Rectal smooth muscle tissue (tissue), 1 donor: ENCODE results near the gene KCTD1.

Experiments used
- H3K27ac ChIP-seq: one replicate; pipeline ENCODE4 v1.7.0; 2013; ENCODE audit warnings: low read depth, low read length, inconsistent platforms
- H3K27me3 ChIP-seq: one replicate; pipeline ENCODE4 v1.7.0; 2013; ENCODE audit warnings: low read length; ENCODE audit not compliant: control insufficient read depth, insufficient read depth
- H3K36me3 ChIP-seq: one replicate; pipeline ENCODE4 v1.7.0; 2013; ENCODE audit warnings: low read length; ENCODE audit not compliant: control insufficient read depth, insufficient read depth
- H3K4me1 ChIP-seq: one replicate; pipeline ENCODE4 v1.7.0; 2013; ENCODE audit warnings: low read length; ENCODE audit not compliant: control insufficient read depth, insufficient read depth
- H3K4me3 ChIP-seq: one replicate; pipeline ENCODE4 v1.7.0; 2013; ENCODE audit warnings: low read length
- H3K9ac ChIP-seq: one replicate; pipeline ENCODE4 v1.7.0; 2013; ENCODE audit warnings: low read length

KCTD1 gene

DNA sequence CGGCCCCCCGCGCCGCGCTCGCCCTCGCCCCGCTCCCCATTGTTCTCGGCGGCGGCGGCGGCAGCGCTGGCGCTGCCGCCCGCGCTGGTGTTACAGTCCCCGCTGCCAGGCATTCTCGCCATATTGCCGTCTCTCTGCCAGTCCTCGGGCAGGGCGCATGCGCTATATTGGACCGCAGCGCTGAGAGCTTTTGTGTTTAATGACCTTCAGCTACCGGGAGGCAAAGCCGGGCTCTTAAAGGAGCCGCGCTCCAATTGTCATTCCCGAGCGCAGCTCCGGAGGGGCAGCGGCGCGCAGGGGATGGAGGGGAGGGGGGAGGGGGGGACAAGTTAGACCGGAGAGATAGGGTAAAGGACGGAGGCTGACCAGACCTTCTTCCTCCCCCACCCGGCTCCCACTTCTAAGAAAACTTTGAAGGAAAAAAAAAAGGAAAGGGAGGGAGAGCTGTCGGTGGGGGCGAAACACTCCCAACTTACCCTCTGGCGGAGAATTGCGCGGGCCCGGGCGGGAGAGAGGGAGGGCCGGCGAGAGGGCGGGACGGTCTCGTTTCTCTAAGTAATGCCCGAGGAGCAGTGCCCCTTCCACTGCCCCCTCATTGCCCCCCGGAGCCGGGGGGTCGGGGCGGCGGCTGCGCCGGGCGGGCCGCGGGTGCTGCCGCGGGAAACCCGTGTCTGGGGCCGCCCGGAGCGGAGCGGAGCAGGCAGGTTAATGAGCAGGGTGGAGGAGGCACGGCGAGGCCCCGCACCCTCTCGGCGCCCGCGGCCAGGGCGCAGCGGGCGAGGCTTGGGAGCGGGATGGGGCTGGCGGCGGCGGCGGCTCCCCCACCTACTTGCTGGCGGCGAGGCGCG, at the start of gene KCTD1:
KCTD1 (minus strand) TSS at position 139 of the 848 bp plus-strand sequence; CDS start at position 122, 17 bp downstream.
- Histone ChIP-seq H3K36me3 (no peaks in the 10 kb centered on the region), H3K4me1 (peaks cover 4% of the 10 kb centered on the region), H3K9ac (no peak within 1 kb of the TSS), H3K4me3 (peak within 1 kb of the TSS; percentile 64), H3K27ac (peak within 1 kb of the TSS; percentile 58), H3K27me3 (peaks cover 12% of the 10 kb centered on the region)

DNA sequence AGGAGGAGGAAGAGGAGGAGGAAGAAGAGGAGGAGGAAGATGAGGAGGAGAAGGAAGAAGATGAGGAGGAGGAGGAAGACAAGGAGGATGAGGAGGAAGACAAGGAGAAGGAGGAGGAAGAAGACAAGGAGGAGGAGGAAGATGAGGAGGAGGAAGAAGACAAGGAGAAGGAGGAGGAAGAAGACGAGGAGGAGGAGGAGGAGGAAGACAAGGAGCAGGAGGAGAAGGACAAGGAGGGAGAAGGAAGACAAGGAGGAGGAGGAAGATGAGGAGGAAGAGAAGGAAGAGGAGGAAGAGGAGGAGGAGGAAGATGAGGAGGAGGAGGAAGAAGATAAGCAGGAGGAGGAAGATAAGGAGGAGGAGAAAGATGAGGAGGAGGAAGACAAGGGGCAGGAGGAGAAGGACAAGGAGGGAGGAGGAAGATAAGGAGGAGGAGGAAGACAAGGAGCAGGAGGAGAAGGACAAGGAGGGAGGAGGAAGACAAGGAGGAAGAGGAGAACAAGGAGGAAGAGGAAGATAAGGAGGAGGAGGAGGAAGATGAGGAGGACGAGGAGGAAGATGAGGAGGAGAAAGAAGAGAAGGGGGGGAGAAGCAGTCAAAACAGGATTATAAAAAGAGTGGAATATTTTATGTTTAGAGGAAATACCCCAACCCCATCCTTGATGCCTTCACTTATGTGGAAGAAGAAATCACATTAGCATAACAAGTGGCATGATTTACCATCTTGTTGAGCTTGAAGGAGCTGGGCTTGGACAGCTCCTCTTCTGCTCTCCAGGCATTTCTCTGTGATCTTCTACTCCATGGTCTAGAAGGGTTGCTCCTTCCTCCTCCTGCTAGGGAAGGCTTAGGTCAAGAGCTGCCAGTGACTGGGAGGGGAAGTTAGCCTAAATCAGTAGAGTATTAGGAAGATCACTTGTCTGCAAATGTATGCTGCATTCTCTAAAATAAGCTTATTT, 45.3 kb upstream of the KCTD1 start:
- no peak overlapping the region for H3K27ac ChIP-seq
- no peaks in the 10 kb centered on the region for H3K36me3 ChIP-seq
- no peak overlapping the region for H3K4me3 ChIP-seq
- H3K4me1 ChIP-seq: no peaks in the 10 kb centered on the region
- H3K9ac ChIP-seq: no peak overlapping the region
- no peaks in the 10 kb centered on the region for H3K27me3 ChIP-seq

DNA sequence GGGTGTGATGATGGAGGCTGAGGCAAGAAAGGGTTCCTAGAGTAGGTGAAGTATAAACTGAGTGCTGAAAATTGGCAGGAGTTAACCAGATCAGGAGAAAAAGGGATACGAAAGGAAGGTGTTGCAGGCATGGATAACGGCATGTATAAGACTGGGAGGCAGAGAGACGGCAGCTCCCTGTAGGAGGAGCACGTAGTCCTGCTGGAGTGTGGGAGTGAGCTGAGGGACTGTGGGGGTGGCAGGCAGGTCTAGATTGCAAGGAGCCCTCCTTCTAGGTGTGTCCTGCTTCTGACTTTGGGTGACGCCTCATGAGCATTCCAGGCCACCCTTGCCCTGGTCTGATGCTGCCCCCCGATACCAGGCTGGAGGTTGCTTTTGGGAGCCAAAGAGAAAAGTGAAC, 36.4 kb upstream of the KCTD1 start:
- no peaks in the 10 kb centered on the region for H3K27me3 ChIP-seq
- H3K4me1 ChIP-seq: no peaks in the 10 kb centered on the region
- no peaks in the 10 kb centered on the region for H3K36me3 ChIP-seq
- no peak overlapping the region for H3K27ac ChIP-seq
- no peak overlapping the region for H3K4me3 ChIP-seq
- no peak overlapping the region for H3K9ac ChIP-seq

DNA sequence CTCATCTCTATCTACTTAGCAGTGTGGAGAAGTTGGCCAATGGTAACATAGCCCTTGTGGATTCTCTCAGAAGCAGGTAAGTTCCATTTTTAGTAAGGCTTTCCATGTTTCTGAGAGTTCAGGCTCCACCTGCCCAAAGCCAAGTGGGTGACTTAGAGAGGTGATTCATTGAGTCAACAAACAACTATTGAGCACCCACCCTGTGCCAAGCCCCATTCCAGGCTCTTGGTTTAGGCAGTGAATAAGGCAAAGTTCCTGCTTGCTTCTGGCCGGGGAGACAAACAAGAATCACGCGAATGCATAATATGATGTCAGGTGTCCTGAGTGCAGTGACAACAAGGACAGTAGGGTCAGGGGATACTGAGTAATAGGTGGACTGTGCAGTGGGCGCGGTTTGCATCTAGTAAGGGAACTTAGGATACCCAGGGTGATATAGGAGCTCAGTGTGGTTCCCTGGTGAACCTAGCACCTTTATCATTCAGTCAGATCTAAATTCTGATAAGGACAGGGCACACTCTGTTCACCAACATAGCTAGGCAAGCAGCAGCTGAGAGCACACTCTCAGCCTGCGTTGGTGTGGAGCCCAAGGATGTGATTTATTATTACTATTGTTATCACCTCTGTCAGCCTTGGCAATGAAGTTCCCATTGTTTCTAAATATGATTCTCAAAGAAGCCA, 31.7 kb upstream of the KCTD1 start:
- H3K27ac ChIP-seq: no peak overlapping the region

DNA sequence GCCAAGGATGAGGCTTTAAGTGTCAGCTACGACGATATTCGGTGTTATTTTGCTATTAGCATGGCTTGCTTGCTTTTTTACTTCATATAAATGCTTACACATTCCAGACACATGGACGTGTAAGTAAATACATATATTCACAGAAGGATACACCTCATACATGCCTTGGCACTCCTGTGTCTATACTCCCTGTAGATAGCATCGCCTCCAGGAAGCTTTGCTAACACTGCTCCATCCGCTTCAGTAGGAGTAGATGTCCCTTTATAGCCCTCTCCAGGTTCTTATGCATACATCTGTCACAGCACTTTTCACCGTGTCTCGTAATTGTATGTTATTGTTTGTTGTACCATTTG, 27.5 kb upstream of the KCTD1 start:
- no peak overlapping the region for H3K9ac ChIP-seq

More for the DNA sequence above, 31.7 kb upstream of the KCTD1 start:
- no peaks in the 10 kb centered on the region for H3K36me3 ChIP-seq
- H3K4me3 ChIP-seq: no peak overlapping the region
- no peak overlapping the region for H3K9ac ChIP-seq
- peaks cover 3% of the 10 kb centered on the region for H3K4me1 ChIP-seq
- no peaks in the 10 kb centered on the region for H3K27me3 ChIP-seq

DNA sequence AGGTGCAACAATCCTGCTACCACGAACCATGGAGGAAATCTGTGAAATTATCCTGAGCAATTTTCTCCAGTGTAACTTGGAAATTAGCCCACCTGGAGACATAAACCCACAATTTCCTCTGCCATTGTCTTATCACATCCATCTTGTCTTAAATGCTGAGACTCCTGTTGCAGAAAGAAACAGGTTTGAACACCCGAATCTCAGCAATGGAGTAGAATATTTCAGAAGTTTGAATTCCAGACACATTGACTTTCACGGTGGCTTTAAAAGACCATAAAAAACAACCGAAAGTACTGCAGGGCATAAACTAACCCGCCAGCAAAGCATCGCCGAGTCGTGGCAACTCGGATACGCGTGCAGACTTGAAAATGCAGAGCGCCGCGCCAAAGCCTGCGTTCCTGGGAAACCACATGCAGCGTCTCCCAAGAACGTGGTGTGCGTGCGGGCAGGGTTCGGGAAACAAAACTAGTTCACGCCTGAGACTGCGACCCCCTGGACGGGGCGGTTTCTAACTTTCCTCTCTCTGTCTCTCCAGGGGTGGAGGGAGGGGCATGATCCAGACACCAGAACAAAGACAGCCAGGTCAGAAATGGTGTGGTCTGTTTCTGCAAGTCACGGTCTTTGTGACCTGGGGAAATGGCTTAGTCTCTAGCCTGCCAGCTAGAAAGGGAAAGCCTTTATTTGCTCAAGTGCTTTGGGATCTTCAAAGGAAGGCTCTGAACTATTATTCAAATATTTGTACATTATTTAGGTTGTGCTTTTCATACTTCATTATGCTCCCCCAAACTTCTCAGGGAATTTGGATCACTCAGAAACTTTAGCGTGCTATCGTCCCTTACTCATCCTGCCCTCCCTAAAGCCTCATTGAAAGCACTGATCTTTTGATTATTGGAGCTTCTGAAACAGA, 26.9 kb upstream of the KCTD1 start:
- Histone ChIP-seq H3K27me3 (no peaks in the 10 kb centered on the region), H3K4me3 (peak overlapping the region; percentile 66), H3K27ac (no peak overlapping the region), H3K9ac (no peak overlapping the region), H3K36me3 (no peaks in the 10 kb centered on the region), H3K4me1 (peaks cover 3% of the 10 kb centered on the region)

More for the DNA sequence above, 27.5 kb upstream of the KCTD1 start:
- Histone ChIP-seq H3K36me3 (no peaks in the 10 kb centered on the region), H3K4me3 (peak overlapping the region; percentile 66), H3K27me3 (no peaks in the 10 kb centered on the region), H3K4me1 (peaks cover 3% of the 10 kb centered on the region), H3K27ac (no peak overlapping the region)

DNA sequence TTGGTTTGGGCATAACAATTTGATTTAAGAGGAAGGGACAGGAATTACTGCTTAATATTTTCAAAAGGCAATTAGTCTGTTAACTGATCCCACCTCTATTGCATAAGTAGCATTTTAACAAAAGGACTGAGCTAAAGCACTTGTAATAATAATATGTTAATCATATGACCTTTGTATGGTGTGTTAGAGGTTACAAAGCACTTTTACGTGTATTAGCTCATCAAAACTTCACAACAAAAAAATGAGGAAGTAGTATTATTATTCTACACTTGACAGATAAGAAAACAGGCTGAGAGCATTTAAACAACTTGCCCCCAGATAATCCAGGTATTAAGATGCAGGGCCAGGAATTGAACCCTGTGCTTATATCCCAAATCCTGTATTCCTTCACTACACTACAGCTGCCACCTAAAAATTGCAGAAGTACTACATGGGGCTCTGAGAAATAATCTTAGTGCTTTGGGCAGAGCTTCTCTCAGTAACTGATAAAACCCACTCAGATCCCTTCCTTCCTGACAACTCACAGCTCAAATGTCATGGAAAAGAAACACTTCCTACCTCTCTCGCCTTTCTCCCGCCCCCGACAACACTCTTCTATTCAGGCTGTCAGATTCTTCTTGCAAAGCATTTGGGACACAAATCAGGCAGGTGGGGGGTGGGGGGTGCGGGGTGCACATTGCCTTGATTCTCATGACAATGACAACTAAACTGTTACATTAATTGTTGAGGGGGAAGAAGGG, 20.7 kb upstream of the KCTD1 start:
- Histone ChIP-seq H3K27me3 (no peaks in the 10 kb centered on the region), H3K4me1 (no peaks in the 10 kb centered on the region), H3K9ac (no peak overlapping the region), H3K4me3 (no peak overlapping the region), H3K27ac (no peak overlapping the region), H3K36me3 (no peaks in the 10 kb centered on the region)

DNA sequence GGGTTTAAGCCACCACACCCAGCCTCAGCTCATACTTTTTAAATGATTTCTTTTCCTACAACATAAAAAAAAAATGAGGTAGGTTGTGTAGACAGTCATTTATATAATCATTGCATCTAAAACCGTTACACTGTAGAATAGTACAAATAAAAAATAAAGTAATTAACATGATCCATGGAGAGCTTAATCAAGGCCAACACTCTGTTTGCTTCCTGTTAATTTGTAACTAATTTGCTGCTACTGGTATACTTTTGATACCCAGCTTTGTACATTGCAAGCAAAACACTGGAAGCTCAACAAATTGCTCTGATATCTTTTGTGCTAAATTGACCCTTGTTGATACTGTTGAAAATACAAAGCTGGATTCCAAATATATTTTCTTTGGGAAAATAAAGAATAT, 20.2 kb upstream of the KCTD1 start:
- Histone ChIP-seq H3K4me1 (no peaks in the 10 kb centered on the region), H3K27me3 (no peaks in the 10 kb centered on the region), H3K4me3 (no peak overlapping the region), H3K27ac (no peak overlapping the region), H3K9ac (no peak overlapping the region), H3K36me3 (no peaks in the 10 kb centered on the region)

DNA sequence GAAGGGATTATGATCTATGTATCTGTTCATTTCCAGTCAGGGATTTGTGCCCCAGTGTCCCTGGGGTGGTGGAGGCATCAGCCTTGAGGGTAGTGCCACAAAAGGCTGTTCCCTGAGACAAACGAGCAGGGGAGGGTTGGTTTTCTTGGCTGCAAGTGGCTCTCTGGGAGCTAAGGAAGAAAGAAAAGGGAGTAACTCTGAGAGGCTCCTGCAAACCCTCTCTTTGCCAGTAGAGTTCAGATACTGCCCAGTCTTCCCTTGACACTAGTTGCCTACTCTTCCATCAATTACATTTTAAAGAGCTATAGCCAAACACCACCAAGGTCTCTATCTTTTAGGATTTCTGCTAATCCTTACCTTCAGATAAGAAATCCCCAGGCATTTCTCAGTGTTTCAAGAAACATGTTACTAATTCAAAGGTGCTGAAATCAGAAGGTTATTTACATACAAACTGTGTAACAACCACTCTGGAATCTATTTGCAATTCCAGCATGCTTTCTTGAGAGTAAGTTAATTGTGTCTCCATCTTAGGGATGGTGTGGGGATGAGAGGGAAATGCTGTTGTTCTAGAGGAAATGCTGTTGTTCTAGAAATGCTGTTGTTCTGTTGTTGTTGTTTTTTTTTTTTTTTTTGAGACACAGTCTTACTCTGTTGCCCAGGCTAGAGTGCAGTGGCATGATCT, 18.7 kb upstream of the KCTD1 start:
- Histone ChIP-seq H3K36me3 (no peaks in the 10 kb centered on the region), H3K4me3 (no peak overlapping the region), H3K27ac (no peak overlapping the region), H3K4me1 (no peaks in the 10 kb centered on the region), H3K27me3 (no peaks in the 10 kb centered on the region), H3K9ac (no peak overlapping the region)

DNA sequence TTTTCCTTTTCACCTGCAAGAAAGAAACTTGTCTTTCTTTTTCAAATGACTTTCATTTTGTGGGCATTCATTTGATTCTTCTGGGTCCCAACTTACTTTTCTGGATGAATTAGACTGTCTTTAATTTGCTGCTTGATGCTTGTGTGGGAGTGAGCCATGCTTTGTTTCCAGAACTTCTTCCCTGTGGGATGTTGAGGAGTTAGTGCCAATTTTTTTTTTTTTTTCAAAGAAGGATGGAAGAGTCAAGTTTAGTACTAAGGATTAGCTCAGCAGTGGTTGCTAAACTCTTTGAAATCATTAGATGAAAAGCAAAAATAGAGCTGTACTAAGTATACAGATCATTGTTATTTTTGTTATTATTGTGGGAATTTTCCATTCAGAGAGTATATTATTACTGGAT, 17.2 kb upstream of the KCTD1 start:
- H3K9ac ChIP-seq: no peak overlapping the region
- no peak overlapping the region for H3K27ac ChIP-seq
- no peaks in the 10 kb centered on the region for H3K4me1 ChIP-seq
- no peaks in the 10 kb centered on the region for H3K36me3 ChIP-seq
- no peaks in the 10 kb centered on the region for H3K27me3 ChIP-seq
- no peak overlapping the region for H3K4me3 ChIP-seq

DNA sequence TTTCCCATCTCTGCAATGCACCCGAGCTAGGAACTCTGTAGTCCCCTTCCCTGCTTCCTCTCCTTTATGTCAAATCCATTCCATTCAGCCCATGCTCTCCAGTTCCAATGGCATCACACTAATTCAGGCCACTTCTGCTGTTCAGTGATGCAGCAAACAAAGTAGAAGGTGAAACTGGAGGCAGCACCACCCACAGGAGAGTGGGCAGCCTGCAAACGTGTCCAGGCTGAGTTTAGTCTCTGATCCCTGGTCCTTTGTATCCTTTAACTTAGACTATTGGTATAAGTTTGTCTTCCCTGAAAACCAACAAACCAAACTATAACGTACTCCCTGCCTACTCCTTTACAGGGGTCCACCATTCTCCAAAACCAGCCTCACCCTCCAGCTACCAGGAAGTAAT, 14.7 kb upstream of the KCTD1 start:
- Histone ChIP-seq H3K4me3 (no peak overlapping the region), H3K36me3 (no peaks in the 10 kb centered on the region), H3K9ac (no peak overlapping the region), H3K27me3 (no peaks in the 10 kb centered on the region), H3K4me1 (no peaks in the 10 kb centered on the region), H3K27ac (no peak overlapping the region)
